Ishikawa (cell line): ENCODE results near the gene ATP8B2.

Source experiments
- CEBPB ChIP-seq: IDR thresholded peaks from 2 replicates; pipeline ENCODE4 v1.6.1; 2012
- CREB1 ChIP-seq: IDR thresholded peaks from 2 replicates; pipeline ENCODE4 v1.6.1; 2012; ENCODE audit warnings: low read depth
- EGR1 ChIP-seq: IDR thresholded peaks from 2 replicates; pipeline ENCODE4 v1.6.1; 2012
- EP300 ChIP-seq: IDR thresholded peaks from 2 replicates; pipeline ENCODE4 v1.6.1; 2012; ENCODE audit warnings: borderline replicate concordance
- FOXM1 ChIP-seq: IDR thresholded peaks from 2 replicates; pipeline ENCODE4 v1.6.1; 2012; ENCODE audit warnings: low read depth, borderline replicate concordance
- NFIC ChIP-seq: IDR thresholded peaks from 2 replicates; pipeline ENCODE4 v1.6.1; 2012
- RAD21 ChIP-seq: IDR thresholded peaks from 2 replicates; pipeline ENCODE4 v1.6.1; 2012; ENCODE audit warnings: low read depth
- TAF1 ChIP-seq: IDR thresholded peaks from 2 replicates; pipeline ENCODE4 v1.6.1; 2012; ENCODE audit warnings: low read depth, mild to moderate bottlenecking
- TCF12 ChIP-seq: IDR thresholded peaks from 2 replicates; pipeline ENCODE4 v1.6.1; 2012; ENCODE audit warnings: low read depth
- TEAD4 ChIP-seq: IDR thresholded peaks from 2 replicates; pipeline ENCODE4 v1.6.1; 2012
- YY1 ChIP-seq: IDR thresholded peaks from 2 replicates; pipeline ENCODE4 v1.6.1; 2012; ENCODE audit warnings: low read depth
- ZBTB7A ChIP-seq: IDR thresholded peaks from 2 replicates; pipeline ENCODE4 v1.6.1; 2012; ENCODE audit warnings: low read depth
- TF ChIP-seq, protein P1 (sequence below): IDR thresholded peaks from 2 replicates; pipeline ENCODE4 v1.6.1; 2012
- TF ChIP-seq, protein P2 (sequence below): IDR thresholded peaks from 2 replicates; pipeline ENCODE4 v1.6.1; 2012; ENCODE audit warnings: low read depth, mild to moderate bottlenecking
- TF ChIP-seq, protein P3 (sequence below): IDR thresholded peaks from 2 replicates; pipeline ENCODE4 v1.6.1; 2012

ATP8B2 gene

DNA sequence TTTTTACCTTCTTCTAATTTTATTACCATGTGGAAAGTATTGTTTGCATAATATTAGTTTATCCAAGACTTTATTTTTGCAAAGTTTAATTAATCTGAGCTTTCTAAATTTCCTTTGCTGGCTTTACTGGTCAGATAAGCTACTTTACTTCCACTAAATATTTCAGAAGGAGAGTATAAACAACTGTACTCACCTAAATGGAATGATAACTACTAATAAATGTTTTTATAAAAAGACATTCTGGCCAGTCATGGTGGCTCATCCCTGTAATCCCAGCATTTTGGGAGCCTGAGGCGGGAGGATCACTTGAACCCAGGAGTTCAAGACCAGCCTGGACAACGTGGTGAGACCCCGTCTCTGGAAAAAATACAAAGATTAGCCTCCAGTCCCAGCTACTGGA lies 36.0 kb downstream of the ATP8B2 start:
- TF ChIP-seq TCF12 (no peak), RAD21 (no peak)
- TF ChIP-seq, protein P1, sequence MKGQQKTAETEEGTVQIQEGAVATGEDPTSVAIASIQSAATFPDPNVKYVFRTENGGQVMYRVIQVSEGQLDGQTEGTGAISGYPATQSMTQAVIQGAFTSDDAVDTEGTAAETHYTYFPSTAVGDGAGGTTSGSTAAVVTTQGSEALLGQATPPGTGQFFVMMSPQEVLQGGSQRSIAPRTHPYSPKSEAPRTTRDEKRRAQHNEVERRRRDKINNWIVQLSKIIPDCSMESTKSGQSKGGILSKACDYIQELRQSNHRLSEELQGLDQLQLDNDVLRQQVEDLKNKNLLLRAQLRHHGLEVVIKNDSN: no peak

DNA sequence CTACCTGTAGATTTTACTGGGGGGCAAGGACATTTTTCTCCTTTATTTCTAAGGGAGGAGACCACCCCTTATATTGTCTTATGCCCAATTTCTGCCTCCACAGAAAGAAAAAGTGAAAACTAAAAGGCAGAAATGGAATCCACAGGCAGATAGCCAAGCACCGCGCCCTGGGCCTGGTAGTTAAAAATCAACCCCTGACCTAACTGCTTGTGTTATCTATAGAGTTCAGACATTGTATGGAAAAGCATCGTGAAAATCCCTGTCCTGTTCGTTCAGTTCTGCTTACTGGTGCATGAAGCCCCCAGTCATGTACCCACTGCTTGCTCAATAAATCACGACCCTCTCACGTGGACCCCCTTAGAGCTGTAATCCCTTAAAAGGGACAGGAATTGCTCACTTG lies 46.1 kb downstream of the ATP8B2 start:
- no peak for TF ChIP-seq CREB1
- no peak for TF ChIP-seq ZBTB7A
- TF ChIP-seq CEBPB: no peak
- TF ChIP-seq FOXM1: no peak
- TF ChIP-seq, protein P1: no peak
- TF ChIP-seq YY1: no peak
- TF ChIP-seq EP300: no peak
- TF ChIP-seq NFIC: no peak
- TF ChIP-seq TEAD4: no peak
- no peak for TF ChIP-seq RAD21
- TF ChIP-seq, protein P2, sequence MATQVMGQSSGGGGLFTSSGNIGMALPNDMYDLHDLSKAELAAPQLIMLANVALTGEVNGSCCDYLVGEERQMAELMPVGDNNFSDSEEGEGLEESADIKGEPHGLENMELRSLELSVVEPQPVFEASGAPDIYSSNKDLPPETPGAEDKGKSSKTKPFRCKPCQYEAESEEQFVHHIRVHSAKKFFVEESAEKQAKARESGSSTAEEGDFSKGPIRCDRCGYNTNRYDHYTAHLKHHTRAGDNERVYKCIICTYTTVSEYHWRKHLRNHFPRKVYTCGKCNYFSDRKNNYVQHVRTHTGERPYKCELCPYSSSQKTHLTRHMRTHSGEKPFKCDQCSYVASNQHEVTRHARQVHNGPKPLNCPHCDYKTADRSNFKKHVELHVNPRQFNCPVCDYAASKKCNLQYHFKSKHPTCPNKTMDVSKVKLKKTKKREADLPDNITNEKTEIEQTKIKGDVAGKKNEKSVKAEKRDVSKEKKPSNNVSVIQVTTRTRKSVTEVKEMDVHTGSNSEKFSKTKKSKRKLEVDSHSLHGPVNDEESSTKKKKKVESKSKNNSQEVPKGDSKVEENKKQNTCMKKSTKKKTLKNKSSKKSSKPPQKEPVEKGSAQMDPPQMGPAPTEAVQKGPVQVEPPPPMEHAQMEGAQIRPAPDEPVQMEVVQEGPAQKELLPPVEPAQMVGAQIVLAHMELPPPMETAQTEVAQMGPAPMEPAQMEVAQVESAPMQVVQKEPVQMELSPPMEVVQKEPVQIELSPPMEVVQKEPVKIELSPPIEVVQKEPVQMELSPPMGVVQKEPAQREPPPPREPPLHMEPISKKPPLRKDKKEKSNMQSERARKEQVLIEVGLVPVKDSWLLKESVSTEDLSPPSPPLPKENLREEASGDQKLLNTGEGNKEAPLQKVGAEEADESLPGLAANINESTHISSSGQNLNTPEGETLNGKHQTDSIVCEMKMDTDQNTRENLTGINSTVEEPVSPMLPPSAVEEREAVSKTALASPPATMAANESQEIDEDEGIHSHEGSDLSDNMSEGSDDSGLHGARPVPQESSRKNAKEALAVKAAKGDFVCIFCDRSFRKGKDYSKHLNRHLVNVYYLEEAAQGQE: no peak
- TF ChIP-seq, protein P3, sequence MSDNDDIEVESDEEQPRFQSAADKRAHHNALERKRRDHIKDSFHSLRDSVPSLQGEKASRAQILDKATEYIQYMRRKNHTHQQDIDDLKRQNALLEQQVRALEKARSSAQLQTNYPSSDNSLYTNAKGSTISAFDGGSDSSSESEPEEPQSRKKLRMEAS: no peak
- no peak for TF ChIP-seq TAF1
- TF ChIP-seq EGR1: no peak
- TF ChIP-seq TCF12: no peak

DNA sequence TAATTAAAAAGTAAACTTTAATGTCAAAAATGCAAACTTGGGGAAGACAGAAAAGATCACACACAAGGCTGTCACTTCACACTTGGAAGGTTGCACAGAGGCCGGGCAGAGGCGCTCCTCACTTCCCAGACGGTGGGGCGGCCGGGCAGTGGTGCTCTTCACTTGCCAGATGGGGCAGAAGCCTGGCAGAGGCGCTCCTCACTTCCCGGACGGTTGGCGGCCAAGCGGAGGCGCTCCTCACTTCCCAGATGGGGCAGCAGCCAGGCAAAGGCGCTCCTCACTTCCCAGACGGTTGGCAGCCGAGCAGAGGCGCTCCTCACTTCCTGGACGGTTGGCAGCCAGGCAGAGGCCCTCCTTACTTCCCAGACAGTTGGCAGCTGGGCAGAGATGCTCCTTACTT lies 54.0 kb downstream of the ATP8B2 start:
- TF ChIP-seq NFIC: no peak
- TF ChIP-seq RAD21: no peak
- no peak for TF ChIP-seq TCF12
- TF ChIP-seq EP300: no peak
- TF ChIP-seq TAF1: no peak
- TF ChIP-seq FOXM1: no peak

DNA sequence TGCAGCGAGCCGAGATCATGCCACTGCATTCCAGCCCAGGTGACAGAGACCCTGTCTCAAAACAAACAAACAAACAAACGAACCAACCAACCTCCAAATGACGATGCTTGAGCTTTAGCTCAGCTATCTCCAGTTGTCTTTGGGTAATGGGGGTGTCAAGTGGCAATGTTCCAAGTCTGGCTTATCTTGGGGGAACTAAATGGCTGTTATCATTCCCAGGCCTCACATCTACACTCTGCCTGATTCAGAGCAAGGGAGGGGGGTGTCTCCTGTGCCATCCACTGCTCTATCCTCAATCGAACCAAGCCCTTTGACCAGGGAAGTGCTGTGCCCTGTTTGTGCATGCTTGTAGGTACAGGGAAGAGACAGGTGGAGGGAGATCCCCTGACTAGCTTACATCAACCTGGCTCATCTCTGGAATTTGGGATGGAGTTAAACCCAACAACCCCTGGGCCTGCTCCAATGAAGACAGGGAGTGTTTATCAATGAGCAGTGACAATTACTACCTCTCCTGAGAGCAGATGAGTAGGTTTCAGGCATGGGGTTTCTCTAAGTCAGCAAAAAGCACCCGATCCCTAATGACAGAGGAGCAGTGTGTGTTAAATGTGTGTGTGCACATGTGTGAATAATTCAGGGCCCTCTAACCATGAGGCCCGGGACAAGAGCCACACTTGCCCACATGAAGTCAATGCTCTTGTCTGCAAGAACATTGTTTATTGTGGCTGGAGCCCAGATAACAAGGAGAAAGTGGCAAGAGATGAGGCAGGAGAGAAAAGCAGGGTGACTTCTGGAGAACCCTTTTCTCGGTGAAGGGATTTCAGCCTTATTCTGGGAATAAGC lies 59.5 kb downstream of the ATP8B2 start:
- TF ChIP-seq ZBTB7A (no peak), TEAD4 (no peak), RAD21 (no peak), FOXM1 (no peak), TCF12 (no peak), EGR1 (no peak), YY1 (no peak), TAF1 (no peak), NFIC (no peak), EP300 (no peak)
- TF ChIP-seq, protein P3: no peak
- TF ChIP-seq, protein P2: no peak
- TF ChIP-seq, protein P1: no peak

DNA sequence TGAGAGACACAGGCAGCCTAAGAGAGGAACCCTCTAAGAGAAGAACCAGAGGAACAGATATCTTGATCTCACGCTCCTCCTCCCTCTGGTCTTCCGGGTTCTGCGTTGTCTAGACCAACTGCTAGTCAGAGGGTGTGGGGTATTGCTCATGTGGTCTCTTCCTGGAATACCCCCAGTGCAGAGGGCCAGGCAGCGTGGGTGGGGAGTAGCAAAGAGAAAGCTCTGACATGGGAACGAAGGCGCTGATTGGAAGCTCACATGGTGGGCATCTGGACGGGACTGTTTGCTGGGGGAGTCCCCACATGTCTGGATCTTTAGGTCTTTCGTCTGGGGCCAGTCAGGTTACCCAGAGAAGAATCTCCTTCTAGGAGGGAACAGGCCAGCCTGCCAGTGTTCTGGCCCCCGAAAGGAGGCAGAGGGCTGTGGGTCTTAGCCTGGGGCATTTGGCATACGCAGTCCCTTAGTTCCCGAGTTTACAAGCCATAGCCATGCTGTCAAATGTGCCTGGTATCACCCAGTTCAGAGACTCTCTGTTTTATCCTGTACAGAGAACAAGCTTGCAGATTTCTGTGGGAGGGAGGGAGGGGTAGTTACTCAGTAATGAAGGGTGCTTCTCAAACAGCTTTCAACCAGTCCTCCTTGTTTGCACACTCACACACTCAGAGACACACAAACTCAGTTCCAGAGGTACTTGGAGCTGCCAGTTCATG lies 61.5 kb downstream of the ATP8B2 start:
- TF ChIP-seq FOXM1: no peak
- TF ChIP-seq, protein P2: no peak
- no peak for TF ChIP-seq TAF1
- TF ChIP-seq, protein P1: no peak
- no peak for TF ChIP-seq CEBPB
- TF ChIP-seq, protein P3: no peak
